Ovary (tissue), 9 donors: ENCODE results near the gene RNPC3. TPM values are rescaled to one million over a fixed set of nuclear protein-coding genes. Genes with fewer than 3 reads are reported as not detected.

Source experiments
- DNase-seq, 5 donors: peaks; one replicate each; pipeline ENCODE4 v3.0.0-alpha.2; 2019 to 2020
- H3K27ac ChIP-seq, 2 donors: fragments of 200-600 bp; one replicate each; pipeline versions ENCODE4 v1.5.1 to v1.8.0; 2019 to 2022
- H3K27me3 ChIP-seq: fragments of 200-600 bp; one replicate; pipeline ENCODE4 v1.8.0; 2022
- H3K36me3 ChIP-seq: fragments of 200-600 bp; sonication (generic); one replicate; pipeline ENCODE4 v1.5.1; 2019
- H3K4me1 ChIP-seq: one replicate; pipeline ENCODE4 v1.8.1; 2013; ENCODE audit warnings: mild to moderate bottlenecking, moderate library complexity; ENCODE audit not compliant: insufficient read depth
- H3K4me3 ChIP-seq: fragments of 200-600 bp; sonication (generic); one replicate; pipeline ENCODE4 v1.5.1; 2017
- H3K9me3 ChIP-seq, 2 donors: fragments of 200-600 bp in 1 of 2; sonication (generic) in 1 of 2; one replicate each; pipeline versions ENCODE4 v1.5.1 to v1.8.1; 2013 to 2019; ENCODE audit warnings: mild to moderate bottlenecking in 1 of 2, moderate library complexity in 1 of 2
- CTCF ChIP-seq, 3 donors: fragments of 450-650 bp in 2 of 3; fragments of 200-600 bp in 1 of 3; IDR thresholded peaks; one replicate each; pipeline versions ENCODE4 v1.5.1 to v1.8.0; 2016 to 2022; ENCODE audit warnings: antibody characterized with exemption in 3 of 3, mild to moderate bottlenecking in 1 of 3
- EP300 ChIP-seq: sonication (generic); formaldehyde crosslinking; IDR thresholded peaks from one replicate; pipeline ENCODE4 v1.6.1; 2017; ENCODE audit warnings: antibody characterized with exemption
- POLR2A ChIP-seq: fragments of 450-650 bp; IDR thresholded peaks from one replicate; pipeline ENCODE4 v1.6.1; 2017; ENCODE audit warnings: antibody characterized with exemption, mild to moderate bottlenecking, moderate library complexity
- WGBS, 3 donors: extraction: QIAGEN DNeasy Blood & Tissue Kit in 1 of 3; methylation state at CpG; one replicate each; pipeline versions ENCODE4 v1.1.5 to v1.1.7; 2013 to 2017; 5-methylcytosine and 5-hydroxymethylcytosine counted together
- intact Hi-C, 4 donors: fragments of 100-400 bp; cut with DNase I; formaldehyde crosslinking; loops; one replicate each; pipeline versions ENCODE4 v1.11.0 to v1.15.1; 2022 to 2023
- polyA plus RNA-seq, 2 donors: library from polyadenylated mRNA; stranded (reverse); fragments of 200-250 nt in 1 of 2; fragments of 350-450 nt in 1 of 2; fragmentation: Illumina TruSeq in 1 of 2; extraction: RNeasy Lipid Tissue Mini Kit (QIAGEN cat#74804) in 1 of 2; gene quantifications; one replicate each; pipeline ENCODE4 v1.2.3, GENCODE V29; 2013 to 2014
- total RNA-seq, 7 donors: library from RNA; depleted of rRNA in 2 of 7; stranded (reverse); fragments of >200 nt in 2 of 7; fragmentation: NEBNext Ultra II Directional in 3 of 7; extraction: Animal tissue kit (Norgen Biotek cat#: 25700) in 3 of 7; gene quantifications; one replicate each; pipeline versions ENCODE4 v1.1.0 to v1.2.4, GENCODE V29; 2016 to 2023
- donor health status: DM: no; HTN: no; CAD: no; lungs with moderate emphysema.
- donor health status: DM: no; HTN: no; CAD: no.
- donor health status: Bipolar disorder and iron deficiency.
- donor health status: DM: yes; HTN: yes; CAD: no.
- donor health status: DM: no; HTN: no; CAD: no.
- donor health status: DM: yes; HTN: yes; CAD: no.

RNPC3 gene
- total and polyA plus RNA-seq, 9 donors = 20.7 to 70.2 (median 30.7) TPM

GRCh38 chr1:103514920-103515503 lies 10.5 kb upstream of the RNPC3 start:
- Histone ChIP-seq H3K4me1 (no peaks in the 10 kb centered on the region), H3K4me3 (no peak overlapping the region), H3K27me3 (no peaks in the 10 kb centered on the region), H3K9me3 (no peaks in the 10 kb centered on the region), H3K27ac (no peak overlapping the region), H3K36me3 (no peaks in the 10 kb centered on the region)
- TF ChIP-seq POLR2A = no peak
- no peak for TF ChIP-seq EP300
- peak in 2 of 3 donors; percentile 47 to 63 for TF ChIP-seq CTCF (IDR thresholded peaks at IDR 0.05)
- DNase-seq = no peak
- 8 to 28% (median 14%) methylated on average over 1 of the region's 1 CpG for WGBS, 3 donors
- intact Hi-C loops = no loop called here

GRCh38 chr1:103516283-103516682 lies 9.2 kb upstream of the RNPC3 start:
- no peaks in the 10 kb centered on the region for H3K9me3 ChIP-seq
- H3K4me1 ChIP-seq = no peaks in the 10 kb centered on the region
- no peaks in the 10 kb centered on the region for H3K27me3 ChIP-seq
- DNase-seq = no peak
- no peaks in the 10 kb centered on the region for H3K36me3 ChIP-seq
- TF ChIP-seq CTCF (IDR thresholded peaks at IDR 0.05) (no peak), POLR2A (no peak), EP300 (no peak)
- 91 to 97% (median 96%) methylated on average over 2 of the region's 2 CpGs for WGBS, 3 donors
- no peak overlapping the region for H3K4me3 ChIP-seq
- H3K27ac ChIP-seq = no peak overlapping the region
- intact Hi-C loops = no loop called here

GRCh38 chr1:103516693-103517092 lies 8.8 kb upstream of the RNPC3 start:
- TF ChIP-seq CTCF (IDR thresholded peaks at IDR 0.05) (no peak), EP300 (no peak), POLR2A (no peak)
- Histone ChIP-seq H3K4me1 (no peaks in the 10 kb centered on the region), H3K36me3 (no peaks in the 10 kb centered on the region), H3K27me3 (no peaks in the 10 kb centered on the region), H3K4me3 (no peak overlapping the region), H3K9me3 (no peaks in the 10 kb centered on the region), H3K27ac (no peak overlapping the region)
- DNase-seq = no peak
- intact Hi-C loops = no loop called here

- DNase-seq = no peak
- H3K4me3 ChIP-seq = no peak overlapping the region
- H3K27me3 ChIP-seq = no peaks in the 10 kb centered on the region
- intact Hi-C loops = no loop called here
- TF ChIP-seq EP300 (no peak), CTCF (IDR thresholded peaks at IDR 0.05) (no peak), POLR2A (no peak)
- WGBS, 3 donors = 78 to 82% (median 78%) methylated on average over 2 of the region's 2 CpGs
- no peaks in the 10 kb centered on the region for H3K36me3 ChIP-seq
- H3K4me1 ChIP-seq = no peaks in the 10 kb centered on the region
- H3K27ac ChIP-seq = no peak overlapping the region
- H3K9me3 ChIP-seq = no peaks in the 10 kb centered on the region
Measured at GRCh38 chr1:103517380-103518047, 8.0 kb upstream of the RNPC3 start.
